Hepatocyte (in vitro differentiated cells): Measurements from ENCODE around the gene IKBKE.

ENCODE experiments used
- EZH2 ChIP-seq: fragments of 200-600 bp; sonication (generic); IDR thresholded peaks from 2 replicates; pipeline ENCODE4 v1.6.1; 2016; ENCODE audit warnings: antibody characterized with exemption, mild to moderate bottlenecking, borderline replicate concordance
- EZH2phosphoT487 ChIP-seq: fragments of 200-600 bp; sonication (generic); IDR thresholded peaks from one replicate; pipeline ENCODE4 v1.6.1; 2018; ENCODE audit warnings: antibody characterized with exemption, mild to moderate bottlenecking, low read depth, moderate library complexity; ENCODE audit not compliant: unreplicated experiment, severe bottlenecking
- TF ChIP-seq, protein P1 (sequence below): fragments of 200-600 bp; sonication (generic); IDR thresholded peaks from 2 replicates; pipeline ENCODE4 v1.5.1; 2016; ENCODE audit warnings: antibody characterized with exemption, mild to moderate bottlenecking; ENCODE audit not compliant: poor library complexity

DNA sequence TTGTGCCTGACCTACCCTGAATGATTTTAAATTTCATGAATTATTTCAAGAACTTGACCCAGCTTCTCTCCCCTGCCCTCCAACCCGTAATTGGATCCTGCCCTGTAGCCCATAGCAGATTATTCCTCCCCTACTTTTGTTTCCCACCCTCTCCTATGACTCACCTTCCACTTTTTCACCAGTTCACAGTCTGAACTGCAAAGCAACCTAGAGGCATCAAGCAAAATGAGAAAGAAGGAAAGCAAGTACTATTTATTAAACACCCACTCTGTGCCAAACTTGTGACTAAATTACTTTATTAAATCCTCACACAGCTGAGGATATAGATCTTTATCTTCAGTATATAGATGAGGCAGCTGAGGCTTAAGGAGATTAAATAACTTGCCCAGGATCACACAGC is 20.7 kb upstream of the IKBKE start:
- TF ChIP-seq, protein P1, sequence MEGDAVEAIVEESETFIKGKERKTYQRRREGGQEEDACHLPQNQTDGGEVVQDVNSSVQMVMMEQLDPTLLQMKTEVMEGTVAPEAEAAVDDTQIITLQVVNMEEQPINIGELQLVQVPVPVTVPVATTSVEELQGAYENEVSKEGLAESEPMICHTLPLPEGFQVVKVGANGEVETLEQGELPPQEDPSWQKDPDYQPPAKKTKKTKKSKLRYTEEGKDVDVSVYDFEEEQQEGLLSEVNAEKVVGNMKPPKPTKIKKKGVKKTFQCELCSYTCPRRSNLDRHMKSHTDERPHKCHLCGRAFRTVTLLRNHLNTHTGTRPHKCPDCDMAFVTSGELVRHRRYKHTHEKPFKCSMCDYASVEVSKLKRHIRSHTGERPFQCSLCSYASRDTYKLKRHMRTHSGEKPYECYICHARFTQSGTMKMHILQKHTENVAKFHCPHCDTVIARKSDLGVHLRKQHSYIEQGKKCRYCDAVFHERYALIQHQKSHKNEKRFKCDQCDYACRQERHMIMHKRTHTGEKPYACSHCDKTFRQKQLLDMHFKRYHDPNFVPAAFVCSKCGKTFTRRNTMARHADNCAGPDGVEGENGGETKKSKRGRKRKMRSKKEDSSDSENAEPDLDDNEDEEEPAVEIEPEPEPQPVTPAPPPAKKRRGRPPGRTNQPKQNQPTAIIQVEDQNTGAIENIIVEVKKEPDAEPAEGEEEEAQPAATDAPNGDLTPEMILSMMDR = no peak
- no peak for TF ChIP-seq EZH2phosphoT487
- TF ChIP-seq EZH2 = no peak
